GM23338 (cell line): ENCODE results near the gene ALOX12. TPM values are rescaled to one million over a fixed set of nuclear protein-coding genes. Genes with fewer than 3 reads are reported as not detected.

Experiments
- CREB1 ChIP-seq: fragments of 250-450 bp; sonication (Bioruptor Pico); IDR thresholded peaks from 2 replicates; pipeline ENCODE4 v1.5.0; 2020; ENCODE audit warnings: low read depth, mild to moderate bottlenecking, moderate library complexity
- EZH2 ChIP-seq: fragments of 200-600 bp; sonication (generic); IDR thresholded peaks from one replicate; pipeline ENCODE4 v1.8.0; 2017; ENCODE audit warnings: antibody characterized with exemption, mild to moderate bottlenecking, low read depth; ENCODE audit not compliant: unreplicated experiment
- NANOG ChIP-seq: IDR thresholded peaks from 2 replicates; pipeline ENCODE4 v1.6.1; 2016; ENCODE audit warnings: antibody characterized with exemption, borderline replicate concordance
- POLR2AphosphoS5 ChIP-seq: IDR thresholded peaks from 2 replicates; pipeline ENCODE4 v1.6.1; 2016; ENCODE audit warnings: antibody characterized with exemption, low read depth
- REST ChIP-seq: IDR thresholded peaks from one replicate; pipeline ENCODE4 v1.6.1; 2018; ENCODE audit warnings: antibody characterized with exemption; ENCODE audit not compliant: unreplicated experiment
- ZNF114 ChIP-seq: fragments of 250-450 bp; sonication (Bioruptor Pico); IDR thresholded peaks from 2 replicates; pipeline ENCODE4 v1.5.0; 2020; ENCODE audit warnings: mild to moderate bottlenecking, moderate library complexity
- ZNF462 ChIP-seq: fragments of 250-450 bp; sonication (Bioruptor Pico); IDR thresholded peaks from 2 replicates; pipeline ENCODE4 v1.5.0; 2020; ENCODE audit warnings: mild to moderate bottlenecking, moderate library complexity
- polyA plus RNA-seq: library from polyadenylated mRNA; unstranded; fragments of >200 nt; fragmentation: Nextera tagmentation; extraction: Ambion mirVana; gene quantifications from 2 replicates; pipeline ENCODE4 v1.2.1, GENCODE V29; 2016
- total RNA-seq: library from RNA; depleted of rRNA; stranded (reverse); fragments of >200 nt; shearing (Covaris generic); gene quantifications from 2 replicates; pipeline ENCODE4 v1.2.3, GENCODE V29; 2014

The ALOX12 gene
- total and polyA plus RNA-seq, 2 experiments from 2014 or later: 1.2 to 1.8 TPM

- TF ChIP-seq REST (no peak), NANOG (no peak), ZNF114 (CRISPR knock-in tag) (no peak), EZH2 (no peak), ZNF462 (no peak), CREB1 (no peak), POLR2AphosphoS5 (no peak)
Observed at GRCh38 chr17:7007143-7007542, 11.3 kb downstream of the ALOX12 start (continued).
